HG02623 (cell line): ENCODE data around the gene TMEM150A.
A peak's percentile ranks its signal among the peaks of the same experiment; 100 is the strongest.
"Not testable (repeated sequence)": the region's sequence is repeated elsewhere in the genome, so short reads cannot be mapped to it uniquely, and the experiment has no call there.

Experiments
- ATAC-seq: cut with Tn5 transposase; IDR thresholded peaks from one replicate; pipeline ENCODE4 v1.9.1; 2021; ENCODE audit warnings: moderate library complexity; ENCODE audit not compliant: unreplicated experiment

Gene TMEM150A

GRCh38 chr2:85577386-85578242, 24.9 kb downstream of the TMEM150A start, which contains the start of gene VAMP8:
VAMP8 (plus strand) TSS chr2:85577586; CDS start chr2:85577647, 61 bp downstream.
- ATAC-seq = no peak

DNA sequence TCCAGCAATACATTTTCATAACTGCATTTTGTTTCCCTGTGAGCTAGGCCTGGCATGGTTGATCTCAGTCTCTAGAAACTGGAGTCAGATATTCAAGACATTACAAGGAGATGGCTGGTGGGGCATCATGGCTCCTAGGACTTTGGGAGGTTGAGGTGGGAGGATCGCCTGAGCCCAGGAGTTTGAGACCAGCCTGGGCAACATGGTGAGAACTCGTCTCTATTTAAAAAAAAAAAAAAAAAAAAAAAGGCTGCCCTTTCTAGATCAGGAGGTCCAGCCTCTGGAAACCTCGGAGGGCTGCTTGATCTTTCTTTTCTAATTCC, 25.5 kb downstream of the TMEM150A start:
- ATAC-seq = no peak

DNA sequence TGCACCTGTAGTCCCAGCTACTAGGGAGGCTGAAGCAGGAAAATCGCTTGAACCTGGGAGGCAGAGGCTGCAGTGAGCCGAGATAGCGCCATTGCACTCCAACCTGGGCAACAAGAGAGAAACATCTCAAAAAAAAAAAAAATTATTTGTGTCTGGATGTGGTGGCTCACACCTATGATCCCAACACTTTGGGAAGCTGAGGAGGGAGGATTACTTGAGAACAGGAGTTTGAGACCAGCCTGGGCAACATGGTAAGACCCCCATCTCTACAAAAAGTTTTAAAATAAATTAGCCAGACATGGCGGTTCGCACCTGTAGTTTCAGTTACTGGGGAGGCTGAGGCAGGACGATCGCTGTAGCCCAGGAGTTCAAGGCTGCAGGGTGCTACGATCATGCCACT, 26.8 kb downstream of the TMEM150A start:
- no peak for ATAC-seq

GRCh38 chr2:85566265-85566664, 36.2 kb downstream of the TMEM150A start:
- no peak for ATAC-seq

DNA sequence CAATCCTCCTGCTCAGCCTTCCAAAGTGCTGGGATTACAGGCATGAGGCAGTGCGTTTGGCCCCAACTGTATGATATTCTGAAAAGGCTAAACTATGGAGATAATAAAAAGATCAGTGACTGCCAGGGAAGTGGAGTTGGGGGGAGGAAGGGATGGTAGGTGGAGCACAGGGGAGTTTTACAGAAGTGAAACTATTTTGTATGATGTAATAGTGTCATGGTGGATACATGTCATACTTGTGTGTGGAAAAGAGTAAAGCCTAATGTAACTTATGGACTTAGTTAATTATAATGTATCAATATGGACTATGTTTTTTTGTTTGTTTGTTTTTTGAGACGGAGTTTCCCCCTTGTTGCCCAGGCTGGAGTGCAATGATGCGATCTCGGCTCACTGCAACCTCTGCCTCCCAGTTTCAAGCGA, 38.3 kb downstream of the TMEM150A start:
- no peak for ATAC-seq

- peak; percentile 87 for ATAC-seq
Measured at GRCh38 chr2:85561280-85562212, 41.0 kb downstream of the TMEM150A start, which contains the start of gene GGCX. GGCX (minus strand) TSS chr2:85561493; CDS start chr2:85561428, 65 bp downstream.

DNA sequence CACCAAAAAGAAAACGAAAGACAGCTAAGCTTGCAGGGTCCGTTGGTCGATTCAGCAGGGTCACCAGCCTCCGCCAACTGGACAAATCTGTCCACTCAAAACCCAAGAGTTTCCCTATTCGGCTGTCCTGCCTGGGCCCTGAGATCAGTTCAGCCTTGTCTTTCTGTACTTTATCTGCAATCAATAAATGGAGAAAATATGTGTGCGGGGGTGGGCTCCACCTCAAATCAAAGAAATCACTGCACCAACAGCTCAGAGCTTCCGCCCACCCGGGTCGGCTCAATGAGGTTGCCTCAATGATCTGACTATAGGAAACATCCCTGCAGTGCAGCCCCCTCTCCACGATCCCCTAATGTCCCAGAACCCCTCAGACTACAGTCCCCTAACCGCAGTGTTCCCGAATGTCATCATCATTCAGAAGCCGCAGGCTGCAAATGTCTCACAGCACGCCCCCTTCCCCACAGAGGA, 41.7 kb downstream of the TMEM150A start:
- ATAC-seq = peak; percentile 5

GRCh38 chr2:85560403-85560726, 42.1 kb downstream of the TMEM150A start:
- ATAC-seq = not testable (repeated sequence)

- no peak for ATAC-seq
Measured at GRCh38 chr2:85558160-85558559, 44.3 kb downstream of the TMEM150A start.

DNA sequence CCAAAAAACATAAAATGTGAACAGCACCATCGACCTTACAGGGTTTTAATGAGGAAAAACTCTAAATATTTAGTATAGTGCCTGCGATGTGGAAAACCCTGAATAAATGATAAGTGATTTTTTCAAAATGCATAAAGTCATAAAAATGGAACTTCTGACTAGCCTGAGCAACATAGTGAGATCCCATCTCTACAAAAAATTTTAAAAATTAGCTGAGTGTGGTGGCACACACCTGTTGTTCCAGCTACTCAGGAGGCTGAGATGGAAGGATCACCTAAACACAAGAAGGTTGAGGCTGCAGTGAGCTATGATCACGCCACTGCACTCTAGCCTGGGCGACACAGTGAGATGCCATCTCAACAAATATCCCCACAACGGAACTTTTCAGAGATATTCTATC, 45.4 kb downstream of the TMEM150A start:
- ATAC-seq = no peak

DNA sequence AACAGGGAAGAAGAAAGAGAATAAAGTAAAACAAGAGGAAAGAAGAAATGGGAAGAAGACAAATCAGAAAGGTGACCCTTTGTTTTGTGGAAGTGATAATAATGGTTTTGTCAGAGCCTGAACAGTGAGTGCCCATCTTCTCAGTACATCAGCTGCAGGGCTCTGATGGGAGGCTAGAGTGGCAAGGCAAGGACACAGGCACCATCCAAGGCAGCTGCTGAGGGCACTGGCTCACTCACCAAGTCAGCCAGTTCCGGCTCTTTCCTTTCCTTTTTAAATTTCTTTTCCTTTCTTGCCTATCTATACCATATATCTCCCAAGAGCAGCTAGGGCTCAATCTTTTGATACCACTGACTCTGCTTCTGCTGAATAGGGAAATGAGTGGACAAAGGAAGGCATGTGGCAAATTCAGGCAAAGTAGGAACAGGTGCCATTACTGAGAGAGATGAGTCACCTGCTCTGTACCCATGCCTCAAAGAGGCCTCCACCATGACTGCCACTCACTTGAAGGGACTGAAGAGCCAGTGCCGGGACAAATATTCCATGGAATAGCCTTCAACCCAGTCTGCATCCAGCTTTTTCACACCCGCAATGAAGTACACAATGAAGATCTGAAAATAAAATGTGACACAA, 47.4 kb downstream of the TMEM150A start:
- ATAC-seq = no peak

DNA sequence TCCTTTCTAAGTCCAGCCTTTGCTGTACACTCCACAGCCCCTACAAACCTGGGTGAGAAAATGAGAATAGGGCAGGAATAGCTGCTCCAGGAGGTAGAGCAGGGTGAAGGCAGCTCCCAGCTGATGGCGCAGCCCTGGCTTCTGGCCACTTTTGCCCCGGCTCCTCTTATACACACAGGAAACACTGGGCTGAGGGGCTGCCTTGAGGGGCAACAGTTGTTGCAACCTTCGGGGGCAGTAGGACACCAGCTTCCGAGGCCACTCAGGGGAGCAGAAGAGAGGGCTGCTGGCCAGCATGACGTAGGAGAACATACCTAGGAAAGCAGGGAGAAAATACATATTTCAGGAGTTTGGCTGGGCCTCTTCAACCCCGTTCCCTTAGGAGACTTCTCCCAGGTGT, 49.3 kb downstream of the TMEM150A start:
- ATAC-seq = no peak

DNA sequence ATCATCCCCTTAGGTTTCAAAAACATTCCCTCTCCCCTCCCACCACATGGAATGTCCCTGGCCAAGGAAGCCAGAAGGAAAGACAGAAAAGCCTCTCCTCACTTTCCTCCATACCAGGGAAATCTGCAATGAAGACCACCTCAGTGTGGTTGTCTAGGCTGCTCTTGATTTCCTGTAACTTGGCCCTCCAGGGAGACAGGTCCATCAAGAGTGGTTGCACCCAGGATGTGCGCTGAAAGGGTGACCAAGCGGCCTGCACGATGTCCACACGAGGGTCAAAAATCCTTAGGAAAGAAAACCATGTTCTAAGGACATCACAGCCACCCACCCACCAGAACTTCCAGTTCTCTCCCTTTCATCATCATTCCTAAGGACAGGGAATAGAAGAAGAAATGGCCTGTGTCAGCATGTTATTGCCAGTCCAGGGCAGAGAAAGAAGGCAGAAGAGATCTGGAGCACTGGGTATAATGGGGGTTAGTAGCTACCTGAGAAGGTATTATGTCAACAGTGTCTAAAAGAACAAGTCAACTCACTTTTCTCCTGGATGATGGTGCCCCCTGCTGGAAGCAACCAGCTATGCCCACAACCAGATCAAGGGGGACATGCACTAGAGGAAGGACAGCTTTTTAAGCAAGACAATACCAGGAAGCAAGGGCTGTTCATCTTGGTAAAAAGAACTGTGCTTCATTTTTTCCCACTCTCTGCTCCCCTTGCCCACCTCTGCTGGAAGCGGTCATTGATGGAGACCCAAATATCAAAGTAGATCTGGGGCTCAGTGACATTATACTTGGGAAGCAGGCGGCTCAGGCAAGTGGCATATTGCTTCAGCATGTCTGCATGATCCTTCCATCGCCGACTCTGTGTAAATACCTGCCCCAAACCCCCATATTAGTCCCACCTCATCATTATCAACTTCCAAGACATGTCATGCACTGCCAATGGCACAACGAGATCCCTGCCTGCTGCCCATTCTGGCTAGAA, 50.5 kb downstream of the TMEM150A start:
- ATAC-seq = peak; percentile 61

DNA sequence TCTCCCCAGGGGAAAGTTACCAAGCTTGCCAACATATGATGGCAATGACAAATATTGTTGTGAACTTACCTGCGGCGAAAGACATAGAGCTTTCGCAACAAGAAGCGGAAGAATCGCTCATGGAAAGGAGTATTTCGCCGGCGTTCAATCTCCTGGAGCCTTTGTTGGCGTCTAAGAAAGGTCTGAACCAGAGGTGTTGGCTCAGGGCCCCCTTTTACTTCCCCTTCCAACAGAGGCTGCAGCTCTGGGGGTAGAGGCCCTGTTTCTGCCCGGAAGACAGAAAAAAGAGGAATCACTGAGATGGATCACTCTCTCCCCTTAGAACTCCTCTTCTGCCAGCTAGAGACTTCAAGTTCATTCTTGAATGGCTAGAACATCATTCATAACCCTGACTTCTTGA, 52.0 kb downstream of the TMEM150A start:
- no peak for ATAC-seq

GRCh38 chr2:85549826-85550225, 52.7 kb downstream of the TMEM150A start:
- no peak for ATAC-seq

GRCh38 chr2:85549095-85549494, 53.4 kb downstream of the TMEM150A start:
- no peak for ATAC-seq

GRCh38 chr2:85548608-85548900, 53.9 kb downstream of the TMEM150A start:
- no peak for ATAC-seq
